ENCODE results near the gene CIAO3. TPM values are rescaled to one million over a fixed set of nuclear protein-coding genes. Genes with fewer than 3 reads are reported as not detected.

CIAO3 gene
- total and polyA plus RNA-seq, 7 donors, result 12.3 to 43.0 (median 25.9) TPM

DNA sequence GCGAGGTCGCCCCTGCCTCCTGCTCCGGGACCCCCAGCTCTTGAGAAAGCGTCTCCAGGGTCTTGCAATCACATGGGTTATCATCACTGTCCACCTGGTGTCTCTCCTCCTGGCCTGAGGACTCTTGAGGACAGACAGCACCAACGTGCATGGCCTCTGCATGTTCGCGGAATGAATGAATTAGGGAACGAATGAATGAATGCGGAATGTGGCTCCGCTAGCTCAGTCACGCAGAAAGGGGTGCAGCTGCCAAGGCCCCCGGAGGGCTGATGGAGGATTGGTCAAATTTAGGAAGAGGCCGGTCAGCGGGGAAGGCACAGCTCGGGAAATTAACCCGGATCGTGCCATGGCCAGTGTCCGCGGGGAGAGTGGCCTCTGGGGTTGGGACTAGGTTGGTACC lies 38.5 kb downstream of the CIAO3 start:
- no peaks in the 10 kb centered on the region for H3K4me1 ChIP-seq
- no peaks in the 10 kb centered on the region for H3K9me3 ChIP-seq
- H3K36me3 ChIP-seq (ENCODE audit: insufficient read depth in 1 of 2, low read depth in 1 of 2), result no peaks in the 10 kb centered on the region
- no peak overlapping the region for H3K27ac ChIP-seq
- no peak for ATAC-seq
- no peak overlapping the region for H3K4me3 ChIP-seq
- TF ChIP-seq, protein P1, sequence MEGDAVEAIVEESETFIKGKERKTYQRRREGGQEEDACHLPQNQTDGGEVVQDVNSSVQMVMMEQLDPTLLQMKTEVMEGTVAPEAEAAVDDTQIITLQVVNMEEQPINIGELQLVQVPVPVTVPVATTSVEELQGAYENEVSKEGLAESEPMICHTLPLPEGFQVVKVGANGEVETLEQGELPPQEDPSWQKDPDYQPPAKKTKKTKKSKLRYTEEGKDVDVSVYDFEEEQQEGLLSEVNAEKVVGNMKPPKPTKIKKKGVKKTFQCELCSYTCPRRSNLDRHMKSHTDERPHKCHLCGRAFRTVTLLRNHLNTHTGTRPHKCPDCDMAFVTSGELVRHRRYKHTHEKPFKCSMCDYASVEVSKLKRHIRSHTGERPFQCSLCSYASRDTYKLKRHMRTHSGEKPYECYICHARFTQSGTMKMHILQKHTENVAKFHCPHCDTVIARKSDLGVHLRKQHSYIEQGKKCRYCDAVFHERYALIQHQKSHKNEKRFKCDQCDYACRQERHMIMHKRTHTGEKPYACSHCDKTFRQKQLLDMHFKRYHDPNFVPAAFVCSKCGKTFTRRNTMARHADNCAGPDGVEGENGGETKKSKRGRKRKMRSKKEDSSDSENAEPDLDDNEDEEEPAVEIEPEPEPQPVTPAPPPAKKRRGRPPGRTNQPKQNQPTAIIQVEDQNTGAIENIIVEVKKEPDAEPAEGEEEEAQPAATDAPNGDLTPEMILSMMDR (IDR thresholded peaks at IDR 0.05), result no peak
- DNase-seq, result no peak
- intact Hi-C loops (cut with DNase I), result no loop called here
- H3K27me3 ChIP-seq (ENCODE audit: insufficient read depth in 3 of 3, low read length in 2 of 3), result peaks cover 0 to 97% (median 52%) of the 10 kb centered on the region in 3 donors
- 80 to 85% (median 82%) methylated on average over 19 of the region's 19 CpGs for WGBS, 3 donors

DNA sequence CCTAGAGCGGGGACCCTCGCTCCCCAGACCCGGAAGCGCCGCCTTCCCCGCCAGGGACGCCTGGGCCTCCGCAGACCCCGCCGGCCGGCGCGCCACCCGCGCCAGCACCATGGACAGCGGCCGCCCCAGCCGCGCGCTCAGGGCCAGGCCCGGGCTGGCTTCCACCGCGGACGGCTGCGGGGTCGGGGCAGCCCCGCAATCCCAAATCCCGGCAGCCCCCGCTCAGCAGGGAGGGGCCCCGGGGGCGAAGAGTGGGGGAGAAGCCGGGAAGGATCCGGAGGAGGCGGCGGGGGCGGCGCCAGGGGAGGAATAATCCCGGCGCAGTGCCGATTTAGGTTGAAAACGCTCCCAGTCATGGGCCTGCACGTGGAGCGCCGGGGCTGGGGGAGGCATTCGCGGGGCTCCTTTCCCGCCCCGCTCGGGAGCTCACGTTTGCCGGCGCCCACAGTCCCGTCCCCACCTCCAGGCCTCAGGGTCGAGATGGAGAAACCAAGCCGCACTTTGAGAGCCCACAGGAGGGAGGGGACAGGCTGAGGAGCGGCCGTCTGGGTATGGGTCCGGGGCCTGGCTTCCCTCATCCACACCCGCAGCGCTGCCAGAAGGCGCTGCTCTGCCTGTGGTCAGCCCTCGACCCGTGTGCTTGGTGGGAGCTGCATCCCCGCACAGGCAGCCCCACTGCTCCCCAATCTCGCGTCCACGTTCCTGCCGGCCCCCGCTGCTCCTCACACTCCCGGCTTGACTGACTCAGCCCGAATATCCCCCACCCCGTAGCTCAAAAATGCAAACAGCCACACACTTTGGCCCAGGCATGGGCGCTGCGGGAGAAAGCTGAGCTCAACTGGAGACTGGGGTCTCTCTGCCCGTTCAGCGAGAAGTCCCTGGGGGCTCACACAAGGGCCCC lies 39.9 kb downstream of the CIAO3 start:
- peak; percentile 65 to 78 (median 72) for ATAC-seq
- 4 to 9% (median 5%) methylated on average over 40 to 76 of the region's 76 CpGs for WGBS, 3 donors

DNA sequence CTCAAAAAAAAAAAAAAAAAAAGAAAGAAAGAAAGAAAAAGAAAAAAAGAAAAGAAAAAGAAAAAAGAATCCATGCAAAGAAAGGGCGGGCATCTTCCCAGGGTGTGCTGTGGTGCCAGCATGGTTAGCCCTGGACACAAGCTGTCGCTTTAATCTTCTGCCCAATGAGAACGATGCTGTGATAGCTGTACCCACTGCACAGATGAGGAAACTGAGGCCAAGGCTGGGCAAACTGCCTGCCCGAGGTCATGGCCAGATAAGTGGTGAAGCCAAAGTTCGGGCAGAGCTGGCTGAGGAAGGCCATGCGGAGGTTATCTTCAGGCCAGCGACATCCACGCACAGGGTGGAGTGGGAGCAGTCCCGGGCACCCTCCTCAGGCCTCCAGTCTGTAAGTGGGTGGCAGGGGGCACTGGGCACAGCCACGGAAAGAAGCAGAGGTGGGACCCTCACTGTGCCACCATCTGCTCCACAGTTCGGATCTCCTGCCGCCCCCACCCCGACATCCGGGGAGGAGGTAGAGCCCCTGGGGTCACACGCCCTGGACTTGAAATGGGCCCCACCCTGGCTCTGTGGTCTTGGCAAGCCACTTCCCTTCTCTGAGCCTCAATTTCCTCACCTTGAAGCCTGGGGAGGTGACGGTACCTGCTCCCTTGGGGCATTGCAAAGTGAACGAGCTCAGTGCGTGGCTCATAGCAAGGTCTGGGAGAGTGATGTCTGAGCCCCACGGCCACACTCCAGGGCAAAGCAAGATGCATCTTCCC lies 41.7 kb downstream of the CIAO3 start:
- Histone ChIP-seq H3K4me3 (no peak overlapping the region), H3K27me3 (ENCODE audit: insufficient read depth in 3 of 3, low read length in 2 of 3) (peaks cover 0 to 95% (median 48%) of the 10 kb centered on the region in 3 donors), H3K36me3 (ENCODE audit: insufficient read depth in 1 of 2, low read depth in 1 of 2) (no peaks in the 10 kb centered on the region), H3K27ac (no peak overlapping the region), H3K4me1 (peaks cover 7% of the 10 kb centered on the region), H3K9me3 (no peaks in the 10 kb centered on the region)
- WGBS, 3 donors, result 66 to 70% (median 69%) methylated on average over 19 of the region's 19 CpGs
- no peak for ATAC-seq
- TF ChIP-seq, protein P1 (IDR thresholded peaks at IDR 0.05), result no peak
- DNase-seq, result no peak
- intact Hi-C loops (cut with DNase I), result no loop called here

More for the DNA sequence above, 39.9 kb downstream of the CIAO3 start:
- Histone ChIP-seq H3K4me3 (no peak overlapping the region), H3K4me1 (peaks cover under 1% of the 10 kb centered on the region), H3K27me3 (ENCODE audit: insufficient read depth in 3 of 3, low read length in 2 of 3) (peaks cover 0 to 95% (median 44%) of the 10 kb centered on the region in 3 donors), H3K27ac (no peak overlapping the region), H3K36me3 (ENCODE audit: insufficient read depth in 1 of 2, low read depth in 1 of 2) (no peaks in the 10 kb centered on the region), H3K9me3 (no peaks in the 10 kb centered on the region)
- intact Hi-C loops (cut with DNase I), result no loop called here
- DNase-seq, result no peak
- TF ChIP-seq, protein P1 (IDR thresholded peaks at IDR 0.05), result no peak

DNA sequence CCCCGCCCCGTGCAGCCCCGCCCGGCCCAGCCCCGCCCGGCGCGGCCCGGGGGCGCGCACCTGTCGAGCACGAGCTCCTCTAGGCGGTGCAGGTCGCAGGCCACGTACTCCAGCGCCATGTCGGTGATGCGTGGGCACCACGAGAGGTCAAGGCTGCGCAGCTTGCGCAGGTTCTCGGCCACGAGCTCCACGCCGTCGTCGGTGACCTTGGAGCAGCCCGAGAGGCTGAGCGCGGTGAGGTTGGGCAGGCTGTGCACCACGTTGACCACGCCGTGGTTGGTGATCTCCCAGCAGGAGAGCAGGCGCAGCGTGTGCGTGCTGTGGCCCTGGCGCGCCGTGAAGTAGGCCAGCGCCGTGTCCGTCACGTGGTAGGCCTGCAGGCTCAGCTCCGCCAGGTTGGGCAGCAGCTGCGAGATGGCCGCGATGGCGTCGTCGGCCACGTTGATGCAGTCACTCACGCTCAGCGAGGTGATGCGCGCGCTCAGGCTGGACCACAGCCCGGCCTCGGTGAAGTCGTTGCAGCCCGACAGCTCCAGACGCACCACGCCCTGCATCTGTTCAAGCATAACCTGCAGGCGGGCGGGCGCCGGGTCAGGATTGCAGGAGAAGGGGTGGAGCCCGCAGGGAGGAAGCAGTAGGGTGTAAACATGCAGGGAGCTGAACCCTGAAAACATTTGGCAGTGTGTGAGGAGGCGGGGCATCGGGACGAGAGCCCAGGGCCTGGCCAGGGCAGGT lies 45.3 kb downstream of the CIAO3 start:
- H3K27ac ChIP-seq, result no peak overlapping the region

More for the DNA sequence above, 45.3 kb downstream of the CIAO3 start:
- intact Hi-C loops (cut with DNase I), result no loop called here
- peaks cover 10% of the 10 kb centered on the region for H3K4me1 ChIP-seq
- H3K9me3 ChIP-seq, result no peaks in the 10 kb centered on the region
- H3K27me3 ChIP-seq (ENCODE audit: insufficient read depth in 3 of 3, low read length in 2 of 3), result peaks cover 0 to 85% (median 33%) of the 10 kb centered on the region in 3 donors
- peak in 1 of 2 donors; percentile 42 for DNase-seq
- 2 to 3% (median 3%) methylated on average over 58 to 71 of the region's 71 CpGs for WGBS, 3 donors
- H3K36me3 ChIP-seq (ENCODE audit: insufficient read depth in 1 of 2, low read depth in 1 of 2), result no peaks in the 10 kb centered on the region
- TF ChIP-seq, protein P1 (IDR thresholded peaks at IDR 0.05), result no peak
- peak overlapping the region; percentile 30 for H3K4me3 ChIP-seq
- peak; percentile 12 to 52 (median 30) for ATAC-seq
